Measurements from ENCODE around the gene OR2AE1. TPM values are rescaled to one million over a fixed set of nuclear protein-coding genes. Genes with fewer than 3 reads are reported as not detected.

Gene OR2AE1
- total and polyA plus RNA-seq, 2 of the 13 experiments (the other 11 are each of a cell fraction or from before 2014, with no cell fraction given): not detected

DNA sequence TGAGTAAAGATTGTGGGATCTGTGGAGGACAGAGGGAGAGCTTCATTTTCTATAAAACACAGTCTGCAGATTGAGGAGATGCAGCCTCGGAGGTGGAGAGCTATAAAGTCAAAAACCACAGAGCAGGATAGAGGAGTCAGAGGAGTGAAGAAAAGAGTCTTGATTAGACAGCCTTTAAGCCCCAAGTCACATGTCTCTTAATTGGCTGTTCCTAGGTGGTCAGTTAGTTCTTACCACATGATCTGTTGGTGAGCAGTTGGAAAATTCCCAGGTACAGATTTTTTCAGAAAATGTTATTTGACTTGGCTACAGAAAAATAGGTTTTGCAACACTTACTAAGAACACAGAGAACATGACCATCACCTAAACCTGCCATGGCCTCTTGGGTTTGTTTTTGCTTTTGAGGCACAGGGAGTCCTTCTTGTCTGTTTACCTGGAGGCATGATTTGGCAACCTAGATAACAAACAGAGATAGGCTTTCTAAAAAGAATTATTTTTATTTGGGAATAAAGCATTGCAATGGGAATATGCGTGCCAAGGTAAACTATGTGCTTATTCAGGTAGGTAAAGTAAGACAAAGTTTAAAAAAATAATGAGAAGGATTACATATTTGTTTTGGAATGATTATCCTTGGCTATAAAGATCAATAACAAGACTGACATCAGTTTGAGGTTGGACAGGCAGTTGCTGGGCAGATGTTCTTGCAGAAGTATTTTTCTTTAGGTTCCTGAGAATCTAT is 49.6 kb downstream of the OR2AE1 start (continued):
- peak; percentile 42; the same call in 1 of the 2 replicates for TF ChIP-seq ETV5 (CRISPR knock-in tag; IDR thresholded peaks at IDR 0.05; ENCODE audit: borderline replicate concordance)
- no peak for TF ChIP-seq ZNF451 (CRISPR knock-in tag; IDR thresholded peaks at IDR 0.05)
- TF ChIP-seq ZEB1 (IDR thresholded peaks at IDR 0.05; ENCODE audit: insufficient replicate concordance, low read depth): peak; percentile 56
- no peak for TF ChIP-seq ZNF546 (CRISPR knock-in tag; conservative IDR thresholded peaks at IDR 0.05)
- TF ChIP-seq NCOA2 (CRISPR knock-in tag; IDR thresholded peaks at IDR 0.05): peak; percentile 94
- no peak for TF ChIP-seq RFX3 (CRISPR knock-in tag; IDR thresholded peaks at IDR 0.05)
- TF ChIP-seq, protein P1, sequence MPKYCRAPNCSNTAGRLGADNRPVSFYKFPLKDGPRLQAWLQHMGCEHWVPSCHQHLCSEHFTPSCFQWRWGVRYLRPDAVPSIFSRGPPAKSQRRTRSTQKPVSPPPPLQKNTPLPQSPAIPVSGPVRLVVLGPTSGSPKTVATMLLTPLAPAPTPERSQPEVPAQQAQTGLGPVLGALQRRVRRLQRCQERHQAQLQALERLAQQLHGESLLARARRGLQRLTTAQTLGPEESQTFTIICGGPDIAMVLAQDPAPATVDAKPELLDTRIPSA (CRISPR knock-in tag; IDR thresholded peaks at IDR 0.05; ENCODE audit: borderline replicate concordance): no peak
- no peak for TF ChIP-seq EHMT2 (IDR thresholded peaks at IDR 0.05; ENCODE audit: borderline replicate concordance, low read depth, low read length)
- TF ChIP-seq GATAD1 (CRISPR knock-in tag; IDR thresholded peaks at IDR 0.05): no peak
- no peak for TF ChIP-seq ZSCAN21 (CRISPR knock-in tag; IDR thresholded peaks at IDR 0.05; ENCODE audit: borderline replicate concordance)
- TF ChIP-seq ISX (CRISPR knock-in tag; conservative IDR thresholded peaks at IDR 0.05): no peak
- TF ChIP-seq, protein P2, sequence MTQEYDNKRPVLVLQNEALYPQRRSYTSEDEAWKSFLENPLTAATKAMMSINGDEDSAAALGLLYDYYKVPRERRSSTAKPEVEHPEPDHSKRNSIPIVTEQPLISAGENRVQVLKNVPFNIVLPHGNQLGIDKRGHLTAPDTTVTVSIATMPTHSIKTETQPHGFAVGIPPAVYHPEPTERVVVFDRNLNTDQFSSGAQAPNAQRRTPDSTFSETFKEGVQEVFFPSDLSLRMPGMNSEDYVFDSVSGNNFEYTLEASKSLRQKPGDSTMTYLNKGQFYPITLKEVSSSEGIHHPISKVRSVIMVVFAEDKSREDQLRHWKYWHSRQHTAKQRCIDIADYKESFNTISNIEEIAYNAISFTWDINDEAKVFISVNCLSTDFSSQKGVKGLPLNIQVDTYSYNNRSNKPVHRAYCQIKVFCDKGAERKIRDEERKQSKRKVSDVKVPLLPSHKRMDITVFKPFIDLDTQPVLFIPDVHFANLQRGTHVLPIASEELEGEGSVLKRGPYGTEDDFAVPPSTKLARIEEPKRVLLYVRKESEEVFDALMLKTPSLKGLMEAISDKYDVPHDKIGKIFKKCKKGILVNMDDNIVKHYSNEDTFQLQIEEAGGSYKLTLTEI (CRISPR knock-in tag; conservative IDR thresholded peaks at IDR 0.05): no peak
- TF ChIP-seq ISL2 (CRISPR knock-in tag; IDR thresholded peaks at IDR 0.05): peak; percentile 97
- TF ChIP-seq DDIT3 (CRISPR knock-in tag; IDR thresholded peaks at IDR 0.05): no peak
- TF ChIP-seq RORA (CRISPR knock-in tag; IDR thresholded peaks at IDR 0.05): no peak
- TF ChIP-seq POLR2AphosphoS5 (IDR thresholded peaks at IDR 0.05; ENCODE audit: low read depth, low read length): peak; percentile 59
- TF ChIP-seq GFI1 (CRISPR knock-in tag; IDR thresholded peaks at IDR 0.05; ENCODE audit: borderline replicate concordance): peak; percentile 91
- TF ChIP-seq ZNF142 (CRISPR knock-in tag; IDR thresholded peaks at IDR 0.05): peak; percentile 67; the same call in 1 of the 2 replicates
- peak; percentile 66; the same call in 1 of the 2 replicates for TF ChIP-seq SIX4 (CRISPR knock-in tag; IDR thresholded peaks at IDR 0.05)
- TF ChIP-seq TCF7 (IDR thresholded peaks at IDR 0.05; ENCODE audit: low read depth): peak; percentile 72
- TF ChIP-seq CENPX (CRISPR knock-in tag; IDR thresholded peaks at IDR 0.05): no peak
- TF ChIP-seq ZNF724P (CRISPR knock-in tag; IDR thresholded peaks at IDR 0.05; ENCODE audit: borderline replicate concordance): no peak
- peak; percentile 95 for TF ChIP-seq RARA (CRISPR knock-in tag; IDR thresholded peaks at IDR 0.05)
